UCSD-AML1 (cell line): Measurements from ENCODE around the gene TSGA10IP.

ENCODE experiments used
- DNase-seq: peaks from one replicate; lab custom pipeline; 2025; ENCODE audit not compliant: unreplicated experiment; lab: John Stamatoyannopoulos, UW

Gene TSGA10IP

GRCh38 chr11:65945430-65945911, at the start of gene TSGA10IP:
TSGA10IP (plus strand) TSS chr11:65945480; CDS start chr11:65945676, 196 bp downstream.
- no peak for DNase-seq

- no peak for DNase-seq
Measured at GRCh38 chr11:65895482-65895981, 49.7 kb upstream of the TSGA10IP start.

- DNase-seq = no peak
Measured at GRCh38 chr11:65896034-65896999, 49.0 kb upstream of the TSGA10IP start.

- no peak for DNase-seq
Measured at GRCh38 chr11:65897020-65897471, 48.2 kb upstream of the TSGA10IP start.

- no peak for DNase-seq
Measured at GRCh38 chr11:65898656-65899355, 46.5 kb upstream of the TSGA10IP start.

GRCh38 chr11:65899356-65900124, 45.7 kb upstream of the TSGA10IP start:
- DNase-seq = peak; percentile 78

GRCh38 chr11:65900125-65900898, 45.0 kb upstream of the TSGA10IP start, which contains the start of gene FOSL1:
FOSL1 (minus strand) TSS chr11:65900388; CDS start chr11:65900339, 49 bp downstream.
- peak; percentile 90 for DNase-seq

GRCh38 chr11:65900899-65901180, 44.4 kb upstream of the TSGA10IP start:
- no peak for DNase-seq

- peak; percentile 19 for DNase-seq
Measured at GRCh38 chr11:65903068-65903481, 42.2 kb upstream of the TSGA10IP start.

- DNase-seq = no peak
Measured at GRCh38 chr11:65903715-65904114, 41.6 kb upstream of the TSGA10IP start.

GRCh38 chr11:65906602-65907001, 38.7 kb upstream of the TSGA10IP start:
- DNase-seq = no peak

- DNase-seq = no peak
Measured at GRCh38 chr11:65907878-65908277, 37.4 kb upstream of the TSGA10IP start.

- DNase-seq = peak; percentile 38
Measured at GRCh38 chr11:65911682-65912568, 33.4 kb upstream of the TSGA10IP start.

- DNase-seq = no peak
Measured at GRCh38 chr11:65912845-65913244, 32.4 kb upstream of the TSGA10IP start.

GRCh38 chr11:65915101-65915820, 30.0 kb upstream of the TSGA10IP start:
- DNase-seq = peak; percentile 30

GRCh38 chr11:65915821-65916251, 29.4 kb upstream of the TSGA10IP start:
- no peak for DNase-seq

GRCh38 chr11:65916391-65916790, 28.9 kb upstream of the TSGA10IP start:
- DNase-seq = no peak

- no peak for DNase-seq
Measured at GRCh38 chr11:65917077-65917433, 28.2 kb upstream of the TSGA10IP start.
